ENCODE measurements around the gene ACOX3.
A peak's percentile ranks its signal among the peaks of the same experiment; 100 is the strongest.
"Not testable (repeated sequence)": the region's sequence is repeated elsewhere in the genome, so short reads cannot be mapped to it uniquely, and the experiment has no call there.

The ACOX3 gene

GRCh38 chr4:8403173-8403753, 37.3 kb downstream of the ACOX3 start:
- DNase-seq = peak; percentile 46

- no peak for DNase-seq
These were observed 37.9 kb downstream of the ACOX3 start for GRCh38 chr4:8402640-8403039.

- DNase-seq = no peak
These were observed 38.3 kb downstream of the ACOX3 start for GRCh38 chr4:8402181-8402597.

GRCh38 chr4:8401665-8402064, 38.9 kb downstream of the ACOX3 start:
- no peak for DNase-seq

- DNase-seq = no peak
These were observed 39.7 kb downstream of the ACOX3 start for GRCh38 chr4:8400632-8401325.

GRCh38 chr4:8399298-8399697, 41.2 kb downstream of the ACOX3 start:
- DNase-seq = no peak

GRCh38 chr4:8398347-8398746, 42.2 kb downstream of the ACOX3 start:
- DNase-seq = no peak

- no peak for DNase-seq
These were observed 43.6 kb downstream of the ACOX3 start for GRCh38 chr4:8396762-8397406.

GRCh38 chr4:8395504-8396296, 44.8 kb downstream of the ACOX3 start:
- DNase-seq = no peak

- no peak for DNase-seq
These were observed 45.7 kb downstream of the ACOX3 start for GRCh38 chr4:8394806-8395205.

GRCh38 chr4:8394061-8394519, 46.4 kb downstream of the ACOX3 start:
- DNase-seq = no peak

GRCh38 chr4:8393593-8394038, 46.9 kb downstream of the ACOX3 start:
- DNase-seq = no peak

GRCh38 chr4:8392591-8393190, 47.8 kb downstream of the ACOX3 start:
- DNase-seq = no peak

GRCh38 chr4:8391972-8392371, 48.6 kb downstream of the ACOX3 start:
- no peak for DNase-seq

GRCh38 chr4:8391071-8391470, 49.5 kb downstream of the ACOX3 start:
- DNase-seq = no peak

GRCh38 chr4:8390577-8390976, 49.9 kb downstream of the ACOX3 start:
- DNase-seq = no peak

GRCh38 chr4:8388528-8388870, 52.0 kb downstream of the ACOX3 start:
- no peak for DNase-seq

- no peak for DNase-seq
These were observed 52.7 kb downstream of the ACOX3 start for GRCh38 chr4:8387615-8388527.

- no peak for DNase-seq
These were observed 53.3 kb downstream of the ACOX3 start for GRCh38 chr4:8387194-8387593.

- DNase-seq = no peak
These were observed 53.8 kb downstream of the ACOX3 start for GRCh38 chr4:8386731-8387130.

- DNase-seq = not testable (repeated sequence)
These were observed 54.4 kb downstream of the ACOX3 start for GRCh38 chr4:8386131-8386530.

- no peak for DNase-seq
These were observed 54.9 kb downstream of the ACOX3 start for GRCh38 chr4:8385611-8386010.

Data from NCI-H2171 treated with DMSO at 0.1 percent for 48 hours (cell line).